Amniotic stem cell (primary cell): ENCODE results near the gene MAGI3.
"Not testable (repeated sequence)": the region's sequence is repeated elsewhere in the genome, so short reads cannot be mapped to it uniquely, and the experiment has no call there.

Experiments used
- DNase-seq: peaks from one replicate; lab custom pipeline; 2025; lab: John Stamatoyannopoulos, UW

MAGI3 gene

GRCh38 chr1:113399062-113399583, 8.8 kb downstream of the MAGI3 start:
- DNase-seq: no peak

- no peak for DNase-seq
These were observed 10.8 kb downstream of the MAGI3 start for GRCh38 chr1:113401067-113401466.

- no peak for DNase-seq
These were observed 11.4 kb downstream of the MAGI3 start for GRCh38 chr1:113401728-113402127.

GRCh38 chr1:113403065-113403464, 12.8 kb downstream of the MAGI3 start:
- DNase-seq: no peak

GRCh38 chr1:113405573-113405972, 15.3 kb downstream of the MAGI3 start:
- no peak for DNase-seq

- not testable (repeated sequence) for DNase-seq
These were observed 15.8 kb downstream of the MAGI3 start for GRCh38 chr1:113406149-113406548.

GRCh38 chr1:113409363-113409762, 19.0 kb downstream of the MAGI3 start:
- DNase-seq: no peak

GRCh38 chr1:113412020-113412419, 21.7 kb downstream of the MAGI3 start:
- not testable (repeated sequence) for DNase-seq

- no peak for DNase-seq
These were observed 25.2 kb downstream of the MAGI3 start for GRCh38 chr1:113415310-113416070.

- not testable (repeated sequence) for DNase-seq
These were observed 25.8 kb downstream of the MAGI3 start for GRCh38 chr1:113416071-113416470.

GRCh38 chr1:113416496-113416895, 26.2 kb downstream of the MAGI3 start:
- no peak for DNase-seq

GRCh38 chr1:113422315-113423068, 32.2 kb downstream of the MAGI3 start:
- DNase-seq: no peak

GRCh38 chr1:113423826-113424225, 33.5 kb downstream of the MAGI3 start:
- DNase-seq: no peak

GRCh38 chr1:113429461-113430153, 39.3 kb downstream of the MAGI3 start:
- DNase-seq: no peak

- DNase-seq: no peak
These were observed 42.9 kb downstream of the MAGI3 start for GRCh38 chr1:113433184-113433583.

GRCh38 chr1:113434081-113434873, 44.0 kb downstream of the MAGI3 start:
- DNase-seq: no peak

- DNase-seq: no peak
These were observed 44.5 kb downstream of the MAGI3 start for GRCh38 chr1:113434874-113435175.

GRCh38 chr1:113437554-113438341, 47.4 kb downstream of the MAGI3 start:
- DNase-seq: no peak

GRCh38 chr1:113438505-113439276, 48.4 kb downstream of the MAGI3 start:
- DNase-seq: no peak

GRCh38 chr1:113439277-113439670, 49.0 kb downstream of the MAGI3 start:
- no peak for DNase-seq
